GM12878 (cell line): Measurements from ENCODE around the gene MRGPRF.

Experiments
- CTCF ChIP-seq, 3 experiments: IDR thresholded peaks in 2 of 3; conservative IDR thresholded peaks in 1 of 3; 2 replicates each; pipeline ENCODE4 v1.5.1; 2011; ENCODE audit warnings: low read depth in 3 of 3, low read length in 3 of 3, mild to moderate bottlenecking in 3 of 3, control low read depth in 2 of 3, moderate library complexity in 2 of 3, inconsistent platforms in 1 of 3, mixed read lengths in 1 of 3; ENCODE audit not compliant: control insufficient read depth in 2 of 3, insufficient read depth in 1 of 3; ENCODE audit errors: extremely low read depth in 1 of 3
- EP300 ChIP-seq, 2 experiments: fragments of 150-350 bp in 1 of 2; IDR thresholded peaks; 2 replicates each; pipeline ENCODE4 v1.6.1; 2011 to 2012; ENCODE audit warnings: low read depth in 2 of 2, low read length in 2 of 2, borderline replicate concordance in 1 of 2, improper control_type of control experiment in 1 of 2, inconsistent platforms in 1 of 2; ENCODE audit not compliant: control insufficient read depth in 1 of 2
- EZH2 ChIP-seq: IDR thresholded peaks from 2 replicates; pipeline ENCODE4 v1.6.1; 2012; ENCODE audit warnings: low read depth, mild to moderate bottlenecking, control low read depth, inconsistent platforms, low read length, borderline replicate concordance; ENCODE audit not compliant: control insufficient read depth
- HDAC2 ChIP-seq: fragments of 200-600 bp; sonication (generic); IDR thresholded peaks from 2 replicates; pipeline ENCODE4 v1.6.1; 2017
- HDAC6 ChIP-seq: fragments of 200-600 bp; sonication (generic); IDR thresholded peaks from one replicate; pipeline ENCODE4 v1.8.0; 2017; ENCODE audit warnings: antibody characterized with exemption; ENCODE audit not compliant: unreplicated experiment
- MTA3 ChIP-seq: IDR thresholded peaks from 2 replicates; pipeline ENCODE4 v1.6.1; 2012; ENCODE audit warnings: low read length, inconsistent platforms, borderline replicate concordance
- NR2C2 ChIP-seq: IDR thresholded peaks from 2 replicates; pipeline ENCODE4 v1.6.1; 2011; ENCODE audit warnings: borderline replicate concordance, low read depth; ENCODE audit not compliant: control insufficient read depth, insufficient read length
- POLR2A ChIP-seq: IDR thresholded peaks from 2 replicates; pipeline ENCODE4 v1.6.1; 2011; ENCODE audit warnings: low read depth, mild to moderate bottlenecking, low read length
- RAD21 ChIP-seq: IDR thresholded peaks from 2 replicates; pipeline ENCODE4 v1.6.1; 2011; ENCODE audit warnings: mild to moderate bottlenecking, low read depth, low read length, moderate library complexity; ENCODE audit not compliant: insufficient read depth
- RELA ChIP-seq: fragments of 450-650 bp; IDR thresholded peaks from 2 replicates; pipeline ENCODE4 v1.8.0; 2014; ENCODE audit warnings: borderline replicate concordance; ENCODE audit not compliant: partially characterized antibody
- RFX5 ChIP-seq: IDR thresholded peaks from 2 replicates; pipeline ENCODE4 v1.6.1; 2011; ENCODE audit warnings: low read depth, low read length, improper control_type of control experiment
- SP1 ChIP-seq: IDR thresholded peaks from one replicate; pipeline ENCODE4 v1.6.1; 2011; ENCODE audit warnings: low read depth, low read length
- SUZ12 ChIP-seq: fragments of 200-600 bp; sonication (generic); IDR thresholded peaks from one replicate; pipeline ENCODE4 v1.6.1; 2018; ENCODE audit warnings: antibody characterized with exemption, mild to moderate bottlenecking; ENCODE audit not compliant: unreplicated experiment
- ZNF207 ChIP-seq: fragments of 450-650 bp; IDR thresholded peaks from 2 replicates; pipeline ENCODE4 v1.6.1; 2014; ENCODE audit warnings: antibody characterized with exemption, mild to moderate bottlenecking, borderline replicate concordance

DNA sequence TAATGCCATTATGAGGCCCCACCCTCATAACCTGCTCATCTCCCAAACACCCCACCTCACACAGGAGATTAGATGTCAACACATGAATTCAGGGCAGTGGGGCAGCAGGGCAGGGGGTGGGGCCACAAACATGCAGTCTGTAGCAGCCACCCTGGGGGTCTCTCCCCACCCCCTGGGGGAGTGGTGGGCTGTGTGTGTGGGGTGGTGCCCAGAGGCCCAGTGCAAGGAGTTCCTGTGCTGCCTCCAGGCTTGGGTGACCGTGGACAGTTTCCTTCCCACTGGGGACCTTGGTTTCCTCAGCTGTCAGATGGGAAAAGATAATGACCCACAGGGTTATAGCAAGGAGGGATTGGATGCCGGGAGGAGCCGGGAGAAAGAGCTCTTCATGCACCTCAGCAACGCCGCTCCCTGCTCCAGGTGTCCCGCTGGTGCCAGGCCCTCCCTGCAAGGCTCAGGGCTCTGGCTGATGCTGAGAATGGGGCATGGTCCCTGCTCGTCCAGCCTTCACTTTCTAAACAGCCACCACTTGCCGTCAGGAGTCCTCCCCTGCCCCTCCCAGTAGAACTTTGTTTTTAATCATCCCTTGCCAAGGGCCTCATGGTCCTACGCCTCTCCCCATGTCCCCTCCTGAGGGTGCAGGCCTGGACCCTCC lies 2.0 kb upstream of the MRGPRF start:
- no peak for TF ChIP-seq CTCF (IDR thresholded peaks at IDR 0.05 in 2 of 3, conservative IDR thresholded peaks at IDR 0.05 in 1 of 3; ENCODE audit: control insufficient read depth in 2 of 3, extremely low read depth in 1 of 3, insufficient read depth in 1 of 3, low read depth in 3 of 3, low read length in 3 of 3)
- no peak for TF ChIP-seq ZNF207
- no peak for TF ChIP-seq RAD21
- TF ChIP-seq NR2C2 = no peak
- no peak for TF ChIP-seq EZH2
- TF ChIP-seq HDAC2 = no peak
- no peak for TF ChIP-seq EP300 (IDR thresholded peaks at IDR 0.05; ENCODE audit: borderline replicate concordance in 1 of 2, control insufficient read depth in 1 of 2, low read depth in 2 of 2, low read length in 2 of 2)
- TF ChIP-seq HDAC6 = no peak
- TF ChIP-seq RELA = no peak
- TF ChIP-seq POLR2A = no peak
- no peak for TF ChIP-seq SP1
- no peak for TF ChIP-seq RFX5
- no peak for TF ChIP-seq SUZ12
- no peak for TF ChIP-seq MTA3
